ENCODE results near the gene WDR18.

WDR18 gene

GRCh38 chr19:993361-993830 is 9.3 kb downstream of the WDR18 start:
- DNase-seq: no peak

GRCh38 chr19:993831-994393 is 9.8 kb downstream of the WDR18 start:
- DNase-seq: no peak

GRCh38 chr19:994516-994915 is 10.4 kb downstream of the WDR18 start:
- no peak for DNase-seq

- no peak for DNase-seq
Measured at GRCh38 chr19:995051-995827, 11.1 kb downstream of the WDR18 start.

- DNase-seq: no peak
Measured at GRCh38 chr19:996051-996838, 12.1 kb downstream of the WDR18 start.

GRCh38 chr19:998064-998463 is 13.9 kb downstream of the WDR18 start:
- DNase-seq: no peak

- DNase-seq: no peak
Measured at GRCh38 chr19:999379-999719, 15.2 kb downstream of the WDR18 start.

GRCh38 chr19:1000095-1000494 is 15.9 kb downstream of the WDR18 start, which contains the start of gene GRIN3B:
TSS of gene GRIN3B (plus strand) at chr19:1000419. CDS start at chr19:1000438, 19 bp downstream.
- DNase-seq: peak; percentile 100

- peak; percentile 93 for DNase-seq
Measured at GRCh38 chr19:1000591-1001537, 16.7 kb downstream of the WDR18 start.

- DNase-seq: peak; percentile 96
Measured at GRCh38 chr19:1001538-1002166, 17.5 kb downstream of the WDR18 start.

- DNase-seq: no peak
Measured at GRCh38 chr19:1002600-1002999, 18.5 kb downstream of the WDR18 start.

GRCh38 chr19:1003283-1003682 is 19.1 kb downstream of the WDR18 start:
- no peak for DNase-seq

GRCh38 chr19:1004204-1004802 is 20.2 kb downstream of the WDR18 start:
- no peak for DNase-seq

GRCh38 chr19:1004803-1005664 is 20.9 kb downstream of the WDR18 start:
- DNase-seq: no peak

- no peak for DNase-seq
Measured at GRCh38 chr19:1006711-1007398, 22.7 kb downstream of the WDR18 start.

GRCh38 chr19:1007399-1008251 is 23.5 kb downstream of the WDR18 start:
- no peak for DNase-seq

GRCh38 chr19:1008268-1009040 is 24.3 kb downstream of the WDR18 start:
- no peak for DNase-seq
